ENCODE data around the gene GABARAPL1. TPM values are rescaled to one million over a fixed set of nuclear protein-coding genes. Genes with fewer than 3 reads are reported as not detected.

The GABARAPL1 gene
- total and polyA plus RNA-seq, 10 of the 15 experiments (the other 5 are each of a cell fraction or from before 2014, with no cell fraction given) = 0.42 to 3.7 (median 1.4) TPM

DNA sequence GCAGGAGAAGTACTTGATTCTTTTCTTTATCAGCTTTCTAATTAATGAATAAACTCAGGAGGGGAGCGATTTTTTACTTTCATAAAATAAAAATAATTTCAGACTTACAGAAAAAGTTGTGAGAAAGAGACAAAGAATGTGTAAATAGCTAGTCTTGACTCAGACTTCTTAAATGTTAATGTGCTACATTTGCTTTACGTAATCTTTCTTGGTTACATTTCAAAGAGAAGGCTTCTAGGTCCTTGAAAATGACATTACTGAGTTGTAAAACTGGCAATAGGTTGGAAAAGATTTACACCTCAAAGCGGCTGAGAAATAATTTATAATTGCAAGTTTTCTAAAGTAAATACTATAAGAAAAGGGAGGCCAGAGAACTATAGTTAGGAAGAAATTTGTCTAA, 28.6 kb downstream of the GABARAPL1 start:
- FAIRE-seq (no peak), DNase-seq (ENCODE audit: low read depth, low spot score) (no peak), ATAC-seq (no peak)
- 35% methylated on average over 3 of the region's 3 CpGs for WGBS (ENCODE audit: insufficient coverage, insufficient replicate concordance, low lambda C conversion rate, missing lambda C conversion rate)
- CTCF ChIA-PET = interaction anchor here (1.1 kb wide), 1 partner anchor 90 kb away, joined by 3 read pairs; no protein-coding TSS in a partner anchor
- Histone ChIP-seq H3K4me3 (no peak overlapping the region), H3K27ac (ENCODE audit: control insufficient read depth, insufficient read depth) (no peak overlapping the region), H2AFZ (ENCODE audit: control insufficient read depth, low read depth, low read length) (no peak overlapping the region), H3K27me3 (replicated peaks in 1 of 2; ENCODE audit: control insufficient read depth in 2 of 2, insufficient read depth in 2 of 2, low read length in 1 of 2) (no peaks in the 10 kb centered on the region; a peak in 1 of 4 replicates), H3K79me2 (ENCODE audit: control insufficient read depth, insufficient read depth, low read length) (no peaks in the 10 kb centered on the region), H3K4me2 (ENCODE audit: control insufficient read depth, insufficient read depth) (no peak overlapping the region), H3K36me3 (ENCODE audit: control insufficient read depth in 2 of 2, insufficient read depth in 2 of 2, low read length in 1 of 2) (no peaks in the 10 kb centered on the region), H3K9me3 (replicated peaks; ENCODE audit: control insufficient read depth, insufficient read depth, low read length) (no peaks in the 10 kb centered on the region), H3K9ac (ENCODE audit: control insufficient read depth, insufficient read depth, low read length) (no peak overlapping the region), H4K20me1 (ENCODE audit: control insufficient read depth, insufficient read depth) (no peaks in the 10 kb centered on the region), H3K4me1 (ENCODE audit: control insufficient read depth, insufficient read depth, low read length) (peaks cover 10% of the 10 kb centered on the region; the same call in 1 of the 2 replicates)
- no TSS peak for BruUV-seq (replicated peaks)
- in situ Hi-C loops (cut with MboI) = no loop called here
- RAD21 ChIA-PET (ENCODE audit: unreplicated experiment) = no interaction called here
- SMC1A ChIA-PET (ENCODE audit: uncharacterized antibody, unreplicated experiment) = interaction anchor here (0.8 to 1.5 kb wide), 2 partner anchors 12 to 15 kb away, joined by 3 to 4 read pairs; no protein-coding TSS in a partner anchor
- POLR2A ChIA-PET = no interaction called here
- intact Hi-C loops (cut with micrococcal nuclease; ENCODE audit: unreplicated experiment) = loop anchor here (5.0 kb wide), 1 partner anchor 261 kb away; no protein-coding TSS in a partner anchor
- TF ChIP-seq STAT3 (IDR thresholded peaks at IDR 0.05; ENCODE audit: low read depth, low read length) (no peak), JUND (IDR thresholded peaks at IDR 0.05; ENCODE audit: low read depth, low read length) (no peak), ZNF687 (IDR thresholded peaks at IDR 0.05) (no peak), PAX8 (IDR thresholded peaks at IDR 0.05) (no peak), NR2C1 (IDR thresholded peaks at IDR 0.05) (no peak), PRDM15 (CRISPR knock-in tag; IDR thresholded peaks at IDR 0.05) (no peak), TBL1XR1 (IDR thresholded peaks at IDR 0.05; ENCODE audit: low read depth, low read length) (no peak), ZNF207 (IDR thresholded peaks at IDR 0.05; ENCODE audit: borderline replicate concordance) (no peak), SKIL (IDR thresholded peaks at IDR 0.05; ENCODE audit: low read depth, poor library complexity, severe bottlenecking) (no peak), TCF12 (IDR thresholded peaks at IDR 0.05; ENCODE audit: low read depth, low read length) (no peak), MTA3 (IDR thresholded peaks at IDR 0.05; ENCODE audit: borderline replicate concordance, low read length) (no peak), PAX5 (IDR thresholded peaks at IDR 0.05; ENCODE audit: borderline replicate concordance, low read depth, low read length) (no peak)
- TF ChIP-seq, protein P1, sequence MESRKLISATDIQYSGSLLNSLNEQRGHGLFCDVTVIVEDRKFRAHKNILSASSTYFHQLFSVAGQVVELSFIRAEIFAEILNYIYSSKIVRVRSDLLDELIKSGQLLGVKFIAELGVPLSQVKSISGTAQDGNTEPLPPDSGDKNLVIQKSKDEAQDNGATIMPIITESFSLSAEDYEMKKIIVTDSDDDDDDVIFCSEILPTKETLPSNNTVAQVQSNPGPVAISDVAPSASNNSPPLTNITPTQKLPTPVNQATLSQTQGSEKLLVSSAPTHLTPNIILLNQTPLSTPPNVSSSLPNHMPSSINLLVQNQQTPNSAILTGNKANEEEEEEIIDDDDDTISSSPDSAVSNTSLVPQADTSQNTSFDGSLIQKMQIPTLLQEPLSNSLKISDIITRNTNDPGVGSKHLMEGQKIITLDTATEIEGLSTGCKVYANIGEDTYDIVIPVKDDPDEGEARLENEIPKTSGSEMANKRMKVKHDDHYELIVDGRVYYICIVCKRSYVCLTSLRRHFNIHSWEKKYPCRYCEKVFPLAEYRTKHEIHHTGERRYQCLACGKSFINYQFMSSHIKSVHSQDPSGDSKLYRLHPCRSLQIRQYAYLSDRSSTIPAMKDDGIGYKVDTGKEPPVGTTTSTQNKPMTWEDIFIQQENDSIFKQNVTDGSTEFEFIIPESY (IDR thresholded peaks at IDR 0.05) = no peak

All from GM12878 (cell line).